Epithelial cell of esophagus (primary cell): ENCODE results near the gene MTCH2.

Source experiments
- DNase-seq: peaks from one replicate; pipeline ENCODE4 v3.0.0; 2010; ENCODE audit warnings: low read depth
- H3K4me3 ChIP-seq: 2 replicates; pipeline ENCODE4 v1.5.1; 2011; ENCODE audit warnings: mild to moderate bottlenecking, low read length, control low read depth
- TF ChIP-seq, protein P1 (sequence below): IDR thresholded peaks from 2 replicates; pipeline ENCODE4 v1.5.1; 2011; ENCODE audit warnings: low read depth, mild to moderate bottlenecking, low read length, control low read depth, inconsistent platforms; ENCODE audit not compliant: insufficient read depth; ENCODE audit errors: missing control alignments

The MTCH2 gene

GRCh38 chr11:47659276-47659675 lies 16.9 kb upstream of the MTCH2 start:
- TF ChIP-seq, protein P1, sequence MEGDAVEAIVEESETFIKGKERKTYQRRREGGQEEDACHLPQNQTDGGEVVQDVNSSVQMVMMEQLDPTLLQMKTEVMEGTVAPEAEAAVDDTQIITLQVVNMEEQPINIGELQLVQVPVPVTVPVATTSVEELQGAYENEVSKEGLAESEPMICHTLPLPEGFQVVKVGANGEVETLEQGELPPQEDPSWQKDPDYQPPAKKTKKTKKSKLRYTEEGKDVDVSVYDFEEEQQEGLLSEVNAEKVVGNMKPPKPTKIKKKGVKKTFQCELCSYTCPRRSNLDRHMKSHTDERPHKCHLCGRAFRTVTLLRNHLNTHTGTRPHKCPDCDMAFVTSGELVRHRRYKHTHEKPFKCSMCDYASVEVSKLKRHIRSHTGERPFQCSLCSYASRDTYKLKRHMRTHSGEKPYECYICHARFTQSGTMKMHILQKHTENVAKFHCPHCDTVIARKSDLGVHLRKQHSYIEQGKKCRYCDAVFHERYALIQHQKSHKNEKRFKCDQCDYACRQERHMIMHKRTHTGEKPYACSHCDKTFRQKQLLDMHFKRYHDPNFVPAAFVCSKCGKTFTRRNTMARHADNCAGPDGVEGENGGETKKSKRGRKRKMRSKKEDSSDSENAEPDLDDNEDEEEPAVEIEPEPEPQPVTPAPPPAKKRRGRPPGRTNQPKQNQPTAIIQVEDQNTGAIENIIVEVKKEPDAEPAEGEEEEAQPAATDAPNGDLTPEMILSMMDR: no peak
- H3K4me3 ChIP-seq: no peak overlapping the region
- DNase-seq: no peak

- DNase-seq: no peak
- no peak overlapping the region for H3K4me3 ChIP-seq
- TF ChIP-seq, protein P1: no peak
Measured at GRCh38 chr11:47656260-47656885, 14.0 kb upstream of the MTCH2 start.

GRCh38 chr11:47651818-47652469 lies 9.6 kb upstream of the MTCH2 start:
- TF ChIP-seq, protein P1: no peak
- no peak for DNase-seq
- no peak overlapping the region for H3K4me3 ChIP-seq

- TF ChIP-seq, protein P1: no peak
Measured at GRCh38 chr11:47649276-47649675, 6.9 kb upstream of the MTCH2 start.

GRCh38 chr11:47646019-47646418 lies 3.7 kb upstream of the MTCH2 start:
- DNase-seq: no peak
- no peak overlapping the region for H3K4me3 ChIP-seq
- TF ChIP-seq, protein P1: no peak

More at GRCh38 chr11:47649276-47649675, 6.9 kb upstream of the MTCH2 start:
- DNase-seq: no peak
- no peak overlapping the region for H3K4me3 ChIP-seq

DNA sequence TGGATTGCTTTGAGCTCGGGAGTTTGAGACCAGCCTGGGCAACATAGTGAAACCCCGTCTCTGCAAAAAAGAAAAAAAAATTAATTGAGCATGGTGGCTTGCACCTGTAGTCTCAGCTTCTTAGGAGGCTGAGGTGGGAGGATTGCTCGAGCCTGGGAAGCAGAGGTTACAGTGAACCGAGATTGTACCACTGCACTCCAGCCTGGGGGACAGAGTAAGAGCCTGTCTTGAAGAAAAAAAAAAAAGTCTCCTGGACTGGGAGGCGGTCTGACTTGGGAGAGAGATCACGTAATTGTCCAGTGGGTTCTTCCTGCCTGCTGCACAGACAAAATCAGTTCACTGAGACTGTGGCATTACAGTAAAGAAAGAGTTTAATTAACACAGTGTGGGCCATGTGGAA lies 3.1 kb upstream of the MTCH2 start:
- no peak overlapping the region for H3K4me3 ChIP-seq
- no peak for DNase-seq
- TF ChIP-seq, protein P1: no peak
